Stomach (tissue), 4 donors: Measurements from ENCODE around the gene ARL6IP4.

Experiments
- CTCF ChIP-seq, 7 experiments: fragments of 450-650 bp in 4 of 7; fragments of 200-600 bp in 3 of 7; sonication (generic) in 3 of 7; IDR thresholded peaks; one replicate each; pipeline ENCODE4 v1.5.1; 2016 to 2019; ENCODE audit warnings: antibody characterized with exemption in 7 of 7, control low read depth in 2 of 7, mild to moderate bottlenecking in 1 of 7
- POLR2A ChIP-seq, 4 donors: fragments of 450-650 bp; IDR thresholded peaks; one replicate each; pipeline ENCODE4 v1.6.1; 2016; ENCODE audit warnings: antibody characterized with exemption in 4 of 4, control low read depth in 2 of 4, mild to moderate bottlenecking in 1 of 4, moderate library complexity in 1 of 4
- POLR2AphosphoS5 ChIP-seq, 3 donors: sonication (generic); formaldehyde crosslinking; IDR thresholded peaks; one replicate each; pipeline ENCODE4 v1.6.1; 2016; ENCODE audit warnings: antibody characterized with exemption in 3 of 3

- TF ChIP-seq CTCF (IDR thresholded peaks at IDR 0.05) (no peak), POLR2AphosphoS5 (IDR thresholded peaks at IDR 0.05) (no peak), POLR2A (IDR thresholded peaks at IDR 0.05) (no peak)
These were observed 17.1 kb downstream of the ARL6IP4 start for GRCh38 chr12:122997343-122998250.
